ENCODE measurements around the gene PRKX. TPM values are rescaled to one million over a fixed set of nuclear protein-coding genes. Genes with fewer than 3 reads are reported as not detected.
"Not testable (repeated sequence)": the region's sequence is repeated elsewhere in the genome, so short reads cannot be mapped to it uniquely, and the experiment has no call there.

PRKX gene
- total and polyA plus RNA-seq, 7 experiments from 2014 or later: 40.5 to 118 (median 55.2) TPM

- intact Hi-C loops (cut with micrococcal nuclease): no loop called here
- Mint-ChIP-seq H3K36me3 (peaks cover 0 to 15% (median 2%) of the 10 kb centered on the region in 5 donors), H3K4me3 (no peak overlapping the region), H3K9me3 (peaks cover 0 to 1% (median 0%) of the 10 kb centered on the region in 11 donors), H3K27me3 (peaks cover 0 to 2% (median 0%) of the 10 kb centered on the region in 5 donors), H3K27ac (no peak overlapping the region), H3K4me1 (peaks cover 0 to 1% (median 0%) of the 10 kb centered on the region in 7 donors)
- POLR2A ChIA-PET: no interaction called here
- Histone ChIP-seq H3K27me3 (ENCODE audit: control insufficient read depth in 2 of 2, insufficient read depth in 2 of 2, low read length in 2 of 2) (no peaks in the 10 kb centered on the region), H3K4me1 (ENCODE audit: control insufficient read depth in 2 of 2, insufficient read depth in 2 of 2, low read length in 2 of 2) (no peaks in the 10 kb centered on the region), H3K9me3 (ENCODE audit: control insufficient read depth in 2 of 3, low read length in 3 of 3) (no peaks in the 10 kb centered on the region), H3K4me3 (ENCODE audit: low read length) (no peak overlapping the region), H3K27ac (ENCODE audit: low read depth, low read length) (no peak overlapping the region), H3K36me3 (ENCODE audit: control insufficient read depth in 2 of 3, insufficient read depth in 3 of 3, low read length in 3 of 3) (no peaks in the 10 kb centered on the region)
- DNase-seq (no peak), ATAC-seq (no peak)
- CTCF ChIA-PET: no interaction called here
These were observed 135.9 kb downstream of the PRKX start for GRCh38 chrX:3577551-3577950.

- intact Hi-C loops (cut with micrococcal nuclease): no loop called here
- ATAC-seq (no peak), DNase-seq (no peak)
- peaks cover 0 to 1% (median 0%) of the 10 kb centered on the region in 11 donors for H3K9me3 Mint-ChIP-seq
- no peak overlapping the region for H3K4me3 Mint-ChIP-seq
- Histone ChIP-seq H3K36me3 (ENCODE audit: control insufficient read depth in 2 of 3, insufficient read depth in 3 of 3, low read length in 3 of 3) (no peaks in the 10 kb centered on the region), H3K27me3 (ENCODE audit: control insufficient read depth in 2 of 2, insufficient read depth in 2 of 2, low read length in 2 of 2) (no peaks in the 10 kb centered on the region), H3K27ac (ENCODE audit: low read depth, low read length) (no peak overlapping the region), H3K9me3 (ENCODE audit: control insufficient read depth in 2 of 3, low read length in 3 of 3) (no peaks in the 10 kb centered on the region), H3K4me1 (ENCODE audit: control insufficient read depth in 2 of 2, insufficient read depth in 2 of 2, low read length in 2 of 2) (no peaks in the 10 kb centered on the region), H3K4me3 (ENCODE audit: low read length) (no peak overlapping the region)
- ChIA-PET POLR2A (no interaction called here), CTCF (no interaction called here)
- H3K36me3 Mint-ChIP-seq: peaks cover 0 to 15% (median 2%) of the 10 kb centered on the region in 5 donors
- no peak overlapping the region for H3K27ac Mint-ChIP-seq
- H3K27me3 Mint-ChIP-seq: peaks cover 0 to 2% (median 0%) of the 10 kb centered on the region in 5 donors
- peaks cover 0 to 1% (median 0%) of the 10 kb centered on the region in 7 donors for H3K4me1 Mint-ChIP-seq
These were observed 136.5 kb downstream of the PRKX start for GRCh38 chrX:3576886-3577501.

GRCh38 chrX:3567686-3568085, 145.8 kb downstream of the PRKX start:
- no peak overlapping the region for H3K27ac ChIP-seq (ENCODE audit: low read depth, low read length)
- ATAC-seq (no peak), DNase-seq (no peak)
- H3K4me3 ChIP-seq (ENCODE audit: low read length): no peak overlapping the region
- no peaks in the 10 kb centered on the region for H3K4me1 ChIP-seq (ENCODE audit: control insufficient read depth in 2 of 2, insufficient read depth in 2 of 2, low read length in 2 of 2)
- no peaks in the 10 kb centered on the region for H3K27me3 ChIP-seq (ENCODE audit: control insufficient read depth in 2 of 2, insufficient read depth in 2 of 2, low read length in 2 of 2)
- intact Hi-C loops (cut with micrococcal nuclease): no loop called here
- H3K4me3 Mint-ChIP-seq: no peak overlapping the region
- no peak overlapping the region for H3K27ac Mint-ChIP-seq
- no peaks in the 10 kb centered on the region for H3K27me3 Mint-ChIP-seq
- ChIA-PET POLR2A (no interaction called here), CTCF (no interaction called here)
- H3K36me3 Mint-ChIP-seq: peaks cover 0 to 4% (median 0%) of the 10 kb centered on the region in 5 donors
- no peaks in the 10 kb centered on the region for H3K4me1 Mint-ChIP-seq
- H3K9me3 ChIP-seq (ENCODE audit: control insufficient read depth in 2 of 3, low read length in 3 of 3): no peaks in the 10 kb centered on the region
- peaks cover 0 to 5% (median 1%) of the 10 kb centered on the region in 11 donors for H3K9me3 Mint-ChIP-seq
- H3K36me3 ChIP-seq (ENCODE audit: control insufficient read depth in 2 of 3, insufficient read depth in 3 of 3, low read length in 3 of 3): no peaks in the 10 kb centered on the region

GRCh38 chrX:3563451-3563850, 150.0 kb downstream of the PRKX start:
- no peaks in the 10 kb centered on the region for H3K27me3 Mint-ChIP-seq
- peaks cover 0 to 4% (median 0%) of the 10 kb centered on the region in 5 donors for H3K36me3 Mint-ChIP-seq
- no peaks in the 10 kb centered on the region for H3K27me3 ChIP-seq (ENCODE audit: control insufficient read depth in 2 of 2, insufficient read depth in 2 of 2, low read length in 2 of 2)
- no peak overlapping the region for H3K4me3 Mint-ChIP-seq
- no peak for DNase-seq
- intact Hi-C loops (cut with micrococcal nuclease): no loop called here
- ChIA-PET CTCF (no interaction called here), POLR2A (no interaction called here)
- no peak for ATAC-seq
- no peaks in the 10 kb centered on the region for H3K36me3 ChIP-seq (ENCODE audit: control insufficient read depth in 2 of 3, insufficient read depth in 3 of 3, low read length in 3 of 3)
- H3K4me1 ChIP-seq (ENCODE audit: control insufficient read depth in 2 of 2, insufficient read depth in 2 of 2, low read length in 2 of 2): no peaks in the 10 kb centered on the region
- H3K27ac ChIP-seq (ENCODE audit: low read depth, low read length): no peak overlapping the region
- no peaks in the 10 kb centered on the region for H3K4me1 Mint-ChIP-seq
- H3K9me3 Mint-ChIP-seq: peaks cover 0 to 3% (median 0%) of the 10 kb centered on the region in 11 donors
- H3K9me3 ChIP-seq (ENCODE audit: control insufficient read depth in 2 of 3, low read length in 3 of 3): no peaks in the 10 kb centered on the region
- no peak overlapping the region for H3K27ac Mint-ChIP-seq
- no peak overlapping the region for H3K4me3 ChIP-seq (ENCODE audit: low read length)

GRCh38 chrX:3560010-3560409, 153.4 kb downstream of the PRKX start:
- H3K27me3 Mint-ChIP-seq; H3K4me3 ChIP-seq (ENCODE audit: low read length); H3K4me1 Mint-ChIP-seq; H3K27me3 ChIP-seq (ENCODE audit: control insufficient read depth in 2 of 2, insufficient read depth in 2 of 2, low read length in 2 of 2); H3K4me1 ChIP-seq (ENCODE audit: control insufficient read depth in 2 of 2, insufficient read depth in 2 of 2, low read length in 2 of 2); intact Hi-C loops (cut with micrococcal nuclease); POLR2A ChIA-PET; H3K36me3 Mint-ChIP-seq; DNase-seq; H3K27ac ChIP-seq (ENCODE audit: low read depth, low read length); H3K9me3 ChIP-seq (ENCODE audit: control insufficient read depth in 2 of 3, low read length in 3 of 3); CTCF ChIA-PET; H3K4me3 Mint-ChIP-seq; ATAC-seq; H3K36me3 ChIP-seq (ENCODE audit: control insufficient read depth in 2 of 3, insufficient read depth in 3 of 3, low read length in 3 of 3); H3K27ac Mint-ChIP-seq: not testable (repeated sequence)
- peaks cover 0 to 11% (median 2%) of the 10 kb centered on the region in 11 donors for H3K9me3 Mint-ChIP-seq

Measured in naive thymus-derived CD4-positive, alpha-beta T cell (primary cell).